H54 (cell line): ENCODE data around the gene TSSC4.

Experiments used
- DNase-seq: peaks from one replicate; pipeline ENCODE4 v3.0.0; 2011; ENCODE audit warnings: low spot score, mixed read lengths; ENCODE audit not compliant: insufficient read length
- FAIRE-seq: peaks from 3 replicates; lab custom pipeline; 2011; peaks lifted over from hg19 to GRCh38; lab: Jason Lieb, UNC
- POLR2A ChIP-seq: IDR thresholded peaks from 2 replicates; pipeline ENCODE4 v1.6.1; 2011; ENCODE audit warnings: low read depth, mild to moderate bottlenecking, low read length

The TSSC4 gene

GRCh38 chr11:2448661-2449547, 48.4 kb downstream of the TSSC4 start:
- no peak for FAIRE-seq
- no peak for TF ChIP-seq POLR2A
- DNase-seq: no peak

GRCh38 chr11:2449548-2450320, 49.2 kb downstream of the TSSC4 start:
- DNase-seq (no peak), FAIRE-seq (no peak)
- no peak for TF ChIP-seq POLR2A

GRCh38 chr11:2450321-2451041, 49.9 kb downstream of the TSSC4 start:
- no peak for TF ChIP-seq POLR2A

GRCh38 chr11:2451336-2451735, 50.8 kb downstream of the TSSC4 start:
- no peak for FAIRE-seq
- TF ChIP-seq POLR2A: no peak
- no peak for DNase-seq

More at GRCh38 chr11:2450321-2451041, 49.9 kb downstream of the TSSC4 start:
- FAIRE-seq: no peak
- no peak for DNase-seq

GRCh38 chr11:2451916-2452315, 51.4 kb downstream of the TSSC4 start:
- no peak for FAIRE-seq
- TF ChIP-seq POLR2A: no peak
- no peak for DNase-seq

- no peak for TF ChIP-seq POLR2A
- FAIRE-seq (no peak), DNase-seq (no peak)
These were observed 51.9 kb downstream of the TSSC4 start for GRCh38 chr11:2452321-2453012.

GRCh38 chr11:2453436-2453835, 52.9 kb downstream of the TSSC4 start:
- no peak for FAIRE-seq
- DNase-seq: no peak
- no peak for TF ChIP-seq POLR2A
